HepG2 (cell line): ENCODE results near the gene SIN3A. TPM values are rescaled to one million over a fixed set of nuclear protein-coding genes. Genes with fewer than 3 reads are reported as not detected.

ENCODE experiments used
- EP300 ChIP-seq, 3 experiments: sonication (generic) in 1 of 3; formaldehyde crosslinking in 1 of 3; IDR thresholded peaks; 2 replicates each; pipeline versions ENCODE4 v1.5.1 to v1.6.1; 2011 to 2020; ENCODE audit warnings: low read depth in 2 of 3, low read length in 2 of 3, borderline replicate concordance in 1 of 3, improper control_type of control experiment in 1 of 3, mild to moderate bottlenecking in 1 of 3, missing genetic modification reagents in 1 of 3, moderate library complexity in 1 of 3
- ZNF225 ChIP-seq: sonication (generic); formaldehyde crosslinking; IDR thresholded peaks from 2 replicates; pipeline ENCODE4 v1.4.0; 2020; ENCODE audit warnings: mild to moderate bottlenecking, missing genetic modification reagents
- ZNF354B ChIP-seq: sonication (generic); formaldehyde crosslinking; IDR thresholded peaks from 2 replicates; pipeline ENCODE4 v1.8.0; 2022; ENCODE audit warnings: mild to moderate bottlenecking, missing genetic modification reagents
- polyA plus RNA-seq, 8 experiments: library from polyadenylated mRNA; depleted of rRNA in 3 of 8; stranded (reverse) in 7 of 8; unstranded in 1 of 8; fragments of >200 nt; fragmentation: Illumina TruSeq in 4 of 8; extraction: Trizol in 4 of 8; gene quantifications; 2 replicates each; pipeline versions ENCODE4 v1.2.1 to v1.2.3, GENCODE V29; 2011 to 2016; ENCODE audit warnings: low read depth in 4 of 8, missing spikeins in 1 of 8, mixed read lengths in 1 of 8; ENCODE audit not compliant: insufficient read depth in 1 of 8
- total RNA-seq, 5 experiments: library from RNA; depleted of rRNA; stranded (reverse); fragments of >200 nt; fragmentation: Illumina TruSeq; extraction: Trizol; gene quantifications; 2 replicates each; pipeline ENCODE4 v1.2.3, GENCODE V29; 2016; ENCODE audit warnings: low read depth in 1 of 5
- TF ChIP-seq, protein P1 (sequence below), 2 experiments: fragments of 450-650 bp in 1 of 2; sonication (generic) in 1 of 2; formaldehyde crosslinking in 1 of 2; IDR thresholded peaks; 2 replicates each; pipeline versions ENCODE4 v1.6.1 to v1.8.0; 2016 to 2022; ENCODE audit warnings: antibody characterized with exemption in 1 of 2, mild to moderate bottlenecking in 1 of 2, missing genetic modification reagents in 1 of 2
- TF ChIP-seq, protein P2 (sequence below): sonication (generic); formaldehyde crosslinking; IDR thresholded peaks from 2 replicates; pipeline ENCODE4 v1.5.0; 2020; ENCODE audit warnings: mild to moderate bottlenecking, missing genetic modification reagents, borderline replicate concordance
- TF ChIP-seq, protein P3 (sequence below): sonication (generic); formaldehyde crosslinking; conservative IDR thresholded peaks from 2 replicates; pipeline ENCODE4 v1.8.0; 2022; ENCODE audit warnings: mild to moderate bottlenecking, moderate library complexity, missing genetic modification reagents

SIN3A gene
- total and polyA plus RNA-seq, 2 of the 13 experiments (the other 11 are each of a cell fraction or from before 2014, with no cell fraction given), result 16.1 to 28.1 TPM

DNA sequence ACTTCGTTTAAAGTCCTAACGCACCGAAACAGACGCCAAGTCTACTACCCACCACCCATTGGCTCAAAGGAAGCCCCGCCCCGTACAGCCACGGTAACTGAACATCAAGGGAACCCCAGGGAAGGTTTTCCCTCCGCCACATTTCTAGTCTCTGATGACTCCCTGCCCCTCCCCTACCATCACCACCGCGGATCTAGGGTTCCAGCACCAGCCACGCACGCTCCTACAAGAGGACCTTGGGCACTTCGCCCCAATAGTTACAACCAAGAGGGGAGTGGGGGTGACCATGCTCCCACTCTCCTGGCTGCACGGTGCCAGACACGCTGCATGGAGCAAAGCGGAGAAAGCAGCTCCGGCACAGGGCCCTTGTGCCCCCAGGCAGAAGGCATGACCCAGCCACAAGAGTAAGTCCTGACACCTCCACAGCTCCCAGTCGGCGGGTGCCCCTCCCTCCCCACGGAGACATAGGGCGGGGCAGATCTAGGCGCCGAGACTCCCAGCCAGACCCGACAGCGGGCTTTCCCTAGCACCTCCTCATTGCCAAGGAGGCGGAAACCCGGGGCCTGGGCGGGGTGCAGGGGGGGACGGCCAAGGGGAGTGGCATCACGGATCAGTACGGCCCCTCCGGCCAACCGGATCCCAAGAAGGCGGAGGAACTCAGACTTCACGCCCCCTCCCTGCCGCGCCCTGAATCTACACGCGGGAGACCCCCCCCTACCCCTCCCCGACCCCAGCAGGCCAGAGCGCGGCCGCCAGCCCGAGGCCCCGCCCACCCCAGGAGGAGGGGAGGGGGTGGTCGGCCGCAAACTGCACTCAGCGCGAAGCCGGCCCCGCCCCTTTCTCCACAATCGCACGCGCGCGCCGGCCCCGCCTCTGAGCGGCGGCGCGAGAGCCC lies 936 bp downstream of the SIN3A start (continued):
- TF ChIP-seq, protein P1, sequence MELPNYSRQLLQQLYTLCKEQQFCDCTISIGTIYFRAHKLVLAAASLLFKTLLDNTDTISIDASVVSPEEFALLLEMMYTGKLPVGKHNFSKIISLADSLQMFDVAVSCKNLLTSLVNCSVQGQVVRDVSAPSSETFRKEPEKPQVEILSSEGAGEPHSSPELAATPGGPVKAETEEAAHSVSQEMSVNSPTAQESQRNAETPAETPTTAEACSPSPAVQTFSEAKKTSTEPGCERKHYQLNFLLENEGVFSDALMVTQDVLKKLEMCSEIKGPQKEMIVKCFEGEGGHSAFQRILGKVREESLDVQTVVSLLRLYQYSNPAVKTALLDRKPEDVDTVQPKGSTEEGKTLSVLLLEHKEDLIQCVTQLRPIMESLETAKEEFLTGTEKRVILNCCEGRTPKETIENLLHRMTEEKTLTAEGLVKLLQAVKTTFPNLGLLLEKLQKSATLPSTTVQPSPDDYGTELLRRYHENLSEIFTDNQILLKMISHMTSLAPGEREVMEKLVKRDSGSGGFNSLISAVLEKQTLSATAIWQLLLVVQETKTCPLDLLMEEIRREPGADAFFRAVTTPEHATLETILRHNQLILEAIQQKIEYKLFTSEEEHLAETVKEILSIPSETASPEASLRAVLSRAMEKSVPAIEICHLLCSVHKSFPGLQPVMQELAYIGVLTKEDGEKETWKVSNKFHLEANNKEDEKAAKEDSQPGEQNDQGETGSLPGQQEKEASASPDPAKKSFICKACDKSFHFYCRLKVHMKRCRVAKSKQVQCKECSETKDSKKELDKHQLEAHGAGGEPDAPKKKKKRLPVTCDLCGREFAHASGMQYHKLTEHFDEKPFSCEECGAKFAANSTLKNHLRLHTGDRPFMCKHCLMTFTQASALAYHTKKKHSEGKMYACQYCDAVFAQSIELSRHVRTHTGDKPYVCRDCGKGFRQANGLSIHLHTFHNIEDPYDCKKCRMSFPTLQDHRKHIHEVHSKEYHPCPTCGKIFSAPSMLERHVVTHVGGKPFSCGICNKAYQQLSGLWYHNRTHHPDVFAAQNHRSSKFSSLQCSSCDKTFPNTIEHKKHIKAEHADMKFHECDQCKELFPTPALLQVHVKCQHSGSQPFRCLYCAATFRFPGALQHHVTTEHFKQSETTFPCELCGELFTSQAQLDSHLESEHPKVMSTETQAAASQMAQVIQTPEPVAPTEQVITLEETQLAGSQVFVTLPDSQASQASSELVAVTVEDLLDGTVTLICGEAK (IDR thresholded peaks at IDR 0.05), result no peak
- TF ChIP-seq, protein P1 (CRISPR knock-in tag; IDR thresholded peaks at IDR 0.05), result peak; percentile 55; the same call in 1 of the 2 replicates
- TF ChIP-seq ZNF354B (0 out of 2 replicates have a peak, but pooled peaks have one; percentile 49), EP300 (IDR thresholded peaks at IDR 0.05; ENCODE audit: low read depth in 2 of 2, low read length in 2 of 2) (no peak), EP300 (CRISPR knock-in tag; IDR thresholded peaks at IDR 0.05; ENCODE audit: borderline replicate concordance) (no peak), ZNF225 (CRISPR knock-in tag) (peak; percentile 83)
- TF ChIP-seq, protein P2, sequence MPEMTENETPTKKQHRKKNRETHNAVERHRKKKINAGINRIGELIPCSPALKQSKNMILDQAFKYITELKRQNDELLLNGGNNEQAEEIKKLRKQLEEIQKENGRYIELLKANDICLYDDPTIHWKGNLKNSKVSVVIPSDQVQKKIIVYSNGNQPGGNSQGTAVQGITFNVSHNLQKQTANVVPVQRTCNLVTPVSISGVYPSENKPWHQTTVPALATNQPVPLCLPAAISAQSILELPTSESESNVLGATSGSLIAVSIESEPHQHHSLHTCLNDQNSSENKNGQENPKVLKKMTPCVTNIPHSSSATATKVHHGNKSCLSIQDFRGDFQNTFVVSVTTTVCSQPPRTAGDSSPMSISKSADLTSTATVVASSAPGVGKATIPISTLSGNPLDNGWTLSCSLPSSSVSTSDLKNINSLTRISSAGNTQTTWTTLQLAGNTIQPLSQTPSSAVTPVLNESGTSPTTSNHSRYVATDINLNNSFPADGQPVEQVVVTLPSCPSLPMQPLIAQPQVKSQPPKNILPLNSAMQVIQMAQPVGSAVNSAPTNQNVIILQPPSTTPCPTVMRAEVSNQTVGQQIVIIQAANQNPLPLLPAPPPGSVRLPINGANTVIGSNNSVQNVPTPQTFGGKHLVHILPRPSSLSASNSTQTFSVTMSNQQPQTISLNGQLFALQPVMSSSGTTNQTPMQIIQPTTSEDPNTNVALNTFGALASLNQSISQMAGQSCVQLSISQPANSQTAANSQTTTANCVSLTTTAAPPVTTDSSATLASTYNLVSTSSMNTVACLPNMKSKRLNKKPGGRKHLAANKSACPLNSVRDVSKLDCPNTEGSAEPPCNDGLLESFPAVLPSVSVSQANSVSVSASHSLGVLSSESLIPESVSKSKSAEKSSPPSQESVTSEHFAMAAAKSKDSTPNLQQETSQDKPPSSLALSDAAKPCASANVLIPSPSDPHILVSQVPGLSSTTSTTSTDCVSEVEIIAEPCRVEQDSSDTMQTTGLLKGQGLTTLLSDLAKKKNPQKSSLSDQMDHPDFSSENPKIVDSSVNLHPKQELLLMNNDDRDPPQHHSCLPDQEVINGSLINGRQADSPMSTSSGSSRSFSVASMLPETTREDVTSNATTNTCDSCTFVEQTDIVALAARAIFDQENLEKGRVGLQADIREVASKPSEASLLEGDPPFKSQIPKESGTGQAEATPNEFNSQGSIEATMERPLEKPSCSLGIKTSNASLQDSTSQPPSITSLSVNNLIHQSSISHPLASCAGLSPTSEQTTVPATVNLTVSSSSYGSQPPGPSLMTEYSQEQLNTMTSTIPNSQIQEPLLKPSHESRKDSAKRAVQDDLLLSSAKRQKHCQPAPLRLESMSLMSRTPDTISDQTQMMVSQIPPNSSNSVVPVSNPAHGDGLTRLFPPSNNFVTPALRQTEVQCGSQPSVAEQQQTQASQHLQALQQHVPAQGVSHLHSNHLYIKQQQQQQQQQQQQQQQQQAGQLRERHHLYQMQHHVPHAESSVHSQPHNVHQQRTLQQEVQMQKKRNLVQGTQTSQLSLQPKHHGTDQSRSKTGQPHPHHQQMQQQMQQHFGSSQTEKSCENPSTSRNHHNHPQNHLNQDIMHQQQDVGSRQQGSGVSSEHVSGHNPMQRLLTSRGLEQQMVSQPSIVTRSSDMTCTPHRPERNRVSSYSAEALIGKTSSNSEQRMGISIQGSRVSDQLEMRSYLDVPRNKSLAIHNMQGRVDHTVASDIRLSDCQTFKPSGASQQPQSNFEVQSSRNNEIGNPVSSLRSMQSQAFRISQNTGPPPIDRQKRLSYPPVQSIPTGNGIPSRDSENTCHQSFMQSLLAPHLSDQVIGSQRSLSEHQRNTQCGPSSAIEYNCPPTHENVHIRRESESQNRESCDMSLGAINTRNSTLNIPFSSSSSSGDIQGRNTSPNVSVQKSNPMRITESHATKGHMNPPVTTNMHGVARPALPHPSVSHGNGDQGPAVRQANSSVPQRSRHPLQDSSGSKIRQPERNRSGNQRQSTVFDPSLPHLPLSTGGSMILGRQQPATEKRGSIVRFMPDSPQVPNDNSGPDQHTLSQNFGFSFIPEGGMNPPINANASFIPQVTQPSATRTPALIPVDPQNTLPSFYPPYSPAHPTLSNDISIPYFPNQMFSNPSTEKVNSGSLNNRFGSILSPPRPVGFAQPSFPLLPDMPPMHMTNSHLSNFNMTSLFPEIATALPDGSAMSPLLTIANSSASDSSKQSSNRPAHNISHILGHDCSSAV (CRISPR knock-in tag), result no peak
- TF ChIP-seq, protein P3, sequence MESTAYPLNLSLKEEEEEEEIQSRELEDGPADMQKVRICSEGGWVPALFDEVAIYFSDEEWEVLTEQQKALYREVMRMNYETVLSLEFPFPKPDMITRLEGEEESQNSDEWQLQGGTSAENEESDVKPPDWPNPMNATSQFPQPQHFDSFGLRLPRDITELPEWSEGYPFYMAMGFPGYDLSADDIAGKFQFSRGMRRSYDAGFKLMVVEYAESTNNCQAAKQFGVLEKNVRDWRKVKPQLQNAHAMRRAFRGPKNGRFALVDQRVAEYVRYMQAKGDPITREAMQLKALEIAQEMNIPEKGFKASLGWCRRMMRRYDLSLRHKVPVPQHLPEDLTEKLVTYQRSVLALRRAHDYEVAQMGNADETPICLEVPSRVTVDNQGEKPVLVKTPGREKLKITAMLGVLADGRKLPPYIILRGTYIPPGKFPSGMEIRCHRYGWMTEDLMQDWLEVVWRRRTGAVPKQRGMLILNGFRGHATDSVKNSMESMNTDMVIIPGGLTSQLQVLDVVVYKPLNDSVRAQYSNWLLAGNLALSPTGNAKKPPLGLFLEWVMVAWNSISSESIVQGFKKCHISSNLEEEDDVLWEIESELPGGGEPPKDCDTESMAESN (CRISPR knock-in tag), result no peak
